ENCODE measurements around the gene PRR20G. TPM values are rescaled to one million over a fixed set of nuclear protein-coding genes. Genes with fewer than 3 reads are reported as not detected.

Gene PRR20G
- total and polyA plus RNA-seq, 2 donors (not counting 3 experiments of a cell fraction or from before 2014, with no cell fraction given), result not detected

DNA sequence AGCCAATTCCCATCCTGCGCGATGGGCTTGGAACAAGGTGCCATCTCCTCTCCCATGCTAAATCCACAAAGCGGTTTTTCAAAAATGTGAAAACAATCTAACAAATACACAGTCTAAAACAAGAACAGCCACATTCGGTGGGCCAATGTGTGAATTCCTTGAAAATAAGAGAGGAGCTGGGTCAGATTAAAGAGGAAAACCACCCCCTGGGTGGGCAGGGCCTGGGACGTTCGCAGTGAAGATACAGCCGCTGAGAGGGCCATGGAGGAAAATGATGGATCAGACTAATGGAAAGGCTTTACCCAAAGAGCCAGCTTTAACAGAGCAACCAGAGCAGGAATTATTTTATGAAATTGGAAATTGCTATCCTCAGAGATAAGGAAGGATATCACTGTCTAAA is 27.4 kb downstream of the PRR20G start:
- CTCF ChIA-PET, result no interaction called here

More for the DNA sequence above, 27.4 kb downstream of the PRR20G start:
- no peaks in the 10 kb centered on the region for H3K36me3 ChIP-seq (ENCODE audit: control insufficient read depth in 2 of 2, extremely low read depth in 1 of 2, insufficient read depth in 2 of 2, low read length in 2 of 2)
- no TSS peak for BruUV-seq (replicated peaks)
- no peaks in the 10 kb centered on the region for H4K20me1 ChIP-seq (replicated peaks; ENCODE audit: control insufficient read depth, extremely low read depth, insufficient read depth, low read length)
- H3K9me1 ChIP-seq (replicated peaks; ENCODE audit: control insufficient read depth, extremely low read depth, insufficient read depth, low read length), result no peaks in the 10 kb centered on the region
- DNase-seq (ENCODE audit: low read depth, low spot score), result no peak
- no peak overlapping the region for H3K9ac ChIP-seq (replicated peaks; ENCODE audit: extremely low read depth, insufficient read depth, low read length)
- no peak overlapping the region for H3K27ac ChIP-seq (ENCODE audit: insufficient read depth, low read depth, low read length)
- TF ChIP-seq JUN (IDR thresholded peaks at IDR 0.05; ENCODE audit: borderline replicate concordance, insufficient read depth, insufficient read length, low read depth) (no peak), POLR2A (IDR thresholded peaks at IDR 0.05; ENCODE audit: low read depth, low read length) (no peak), MYC (IDR thresholded peaks at IDR 0.05; ENCODE audit: low read depth, low read length) (no peak), FOS (IDR thresholded peaks at IDR 0.05; ENCODE audit: borderline replicate concordance, insufficient read depth, low read length) (no peak), GATA2 (IDR thresholded peaks at IDR 0.05; ENCODE audit: insufficient read depth, insufficient read length, low read depth, low read length) (no peak), EZH2 (IDR thresholded peaks at IDR 0.05; ENCODE audit: borderline replicate concordance, low read depth, low read length, severe bottlenecking) (no peak), POLR2AphosphoS5 (IDR thresholded peaks at IDR 0.05; ENCODE audit: insufficient read depth, low read depth, low read length) (no peak)
- TF ChIP-seq, protein P1, sequence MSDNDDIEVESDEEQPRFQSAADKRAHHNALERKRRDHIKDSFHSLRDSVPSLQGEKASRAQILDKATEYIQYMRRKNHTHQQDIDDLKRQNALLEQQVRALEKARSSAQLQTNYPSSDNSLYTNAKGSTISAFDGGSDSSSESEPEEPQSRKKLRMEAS (IDR thresholded peaks at IDR 0.05; ENCODE audit: insufficient read depth, insufficient read length), result no peak
- TF ChIP-seq, protein P2, sequence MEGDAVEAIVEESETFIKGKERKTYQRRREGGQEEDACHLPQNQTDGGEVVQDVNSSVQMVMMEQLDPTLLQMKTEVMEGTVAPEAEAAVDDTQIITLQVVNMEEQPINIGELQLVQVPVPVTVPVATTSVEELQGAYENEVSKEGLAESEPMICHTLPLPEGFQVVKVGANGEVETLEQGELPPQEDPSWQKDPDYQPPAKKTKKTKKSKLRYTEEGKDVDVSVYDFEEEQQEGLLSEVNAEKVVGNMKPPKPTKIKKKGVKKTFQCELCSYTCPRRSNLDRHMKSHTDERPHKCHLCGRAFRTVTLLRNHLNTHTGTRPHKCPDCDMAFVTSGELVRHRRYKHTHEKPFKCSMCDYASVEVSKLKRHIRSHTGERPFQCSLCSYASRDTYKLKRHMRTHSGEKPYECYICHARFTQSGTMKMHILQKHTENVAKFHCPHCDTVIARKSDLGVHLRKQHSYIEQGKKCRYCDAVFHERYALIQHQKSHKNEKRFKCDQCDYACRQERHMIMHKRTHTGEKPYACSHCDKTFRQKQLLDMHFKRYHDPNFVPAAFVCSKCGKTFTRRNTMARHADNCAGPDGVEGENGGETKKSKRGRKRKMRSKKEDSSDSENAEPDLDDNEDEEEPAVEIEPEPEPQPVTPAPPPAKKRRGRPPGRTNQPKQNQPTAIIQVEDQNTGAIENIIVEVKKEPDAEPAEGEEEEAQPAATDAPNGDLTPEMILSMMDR (IDR thresholded peaks at IDR 0.05; ENCODE audit: extremely low read depth in 1 of 2, insufficient read depth in 1 of 2, low read depth in 1 of 2, low read length in 2 of 2), result no peak
- H3K4me1 ChIP-seq (ENCODE audit: control insufficient read depth, extremely low read depth, insufficient read depth, low read length), result no peaks in the 10 kb centered on the region
- intact Hi-C loops (cut with micrococcal nuclease), result no loop called here
- no peaks in the 10 kb centered on the region for H3K27me3 ChIP-seq (ENCODE audit: control insufficient read depth in 2 of 2, insufficient read depth in 2 of 2, low read length in 2 of 2)
- FAIRE-seq, result no peak
- H3K4me2 ChIP-seq (ENCODE audit: insufficient read depth, low read length), result no peak overlapping the region
- H3K4me3 ChIP-seq (replicated peaks in 1 of 3; ENCODE audit: insufficient read depth in 1 of 3, low read depth in 1 of 3, low read length in 3 of 3), result no peak overlapping the region
- H3K79me2 ChIP-seq (ENCODE audit: control insufficient read depth, insufficient read depth, low read length), result no peaks in the 10 kb centered on the region
- no peaks in the 10 kb centered on the region for H3K9me3 ChIP-seq (replicated peaks; ENCODE audit: control insufficient read depth, insufficient read depth, low read length)
- dilution Hi-C loops (cut with MboI; ENCODE audit: extremely low pct_ligation_motif_present, low sequenced_read_pairs), result no loop called here
- H2AFZ ChIP-seq (ENCODE audit: low read depth, low read length), result no peak overlapping the region
- POLR2A ChIA-PET, result no interaction called here
